Activated T-cell treated with anti-CD3 and anti-CD28 coated beads, Interleukin-2, amount 50 U/mL, for 1 hour (primary cell): Measurements from ENCODE around the gene FBXL17.

Experiments
- DNase-seq: peaks from one replicate; pipeline ENCODE4 v3.0.0-alpha.2; 2020

FBXL17 gene

GRCh38 chr5:108079753-108080152 is 302.1 kb downstream of the FBXL17 start:
- no peak for DNase-seq

GRCh38 chr5:108078882-108079281 is 303.0 kb downstream of the FBXL17 start:
- DNase-seq = no peak

- no peak for DNase-seq
Observed at GRCh38 chr5:108078345-108078744, 303.6 kb downstream of the FBXL17 start.

DNA sequence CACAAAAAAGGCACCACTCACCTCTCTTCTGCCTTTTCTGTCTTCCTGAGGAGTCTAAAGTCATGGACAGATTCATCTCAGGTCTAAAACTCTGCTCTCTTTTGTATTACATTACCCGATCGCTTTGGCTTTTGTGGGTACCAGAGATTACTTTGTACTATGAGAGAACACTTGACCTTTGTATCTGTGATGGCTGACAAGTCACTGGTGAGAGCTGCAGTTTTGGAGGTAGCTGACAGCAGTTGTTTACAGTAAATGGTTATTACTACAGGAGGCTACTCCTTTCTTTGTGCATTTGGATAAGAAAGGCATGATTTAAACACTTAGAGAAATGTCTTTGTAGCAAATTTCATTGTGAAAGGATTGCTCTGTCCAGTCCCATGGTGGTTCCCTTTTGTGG is 307.3 kb downstream of the FBXL17 start:
- DNase-seq = no peak

- DNase-seq = no peak
Observed at GRCh38 chr5:108064302-108064701, 317.6 kb downstream of the FBXL17 start.

- DNase-seq = no peak
Observed at GRCh38 chr5:108061941-108062340, 320.0 kb downstream of the FBXL17 start.

DNA sequence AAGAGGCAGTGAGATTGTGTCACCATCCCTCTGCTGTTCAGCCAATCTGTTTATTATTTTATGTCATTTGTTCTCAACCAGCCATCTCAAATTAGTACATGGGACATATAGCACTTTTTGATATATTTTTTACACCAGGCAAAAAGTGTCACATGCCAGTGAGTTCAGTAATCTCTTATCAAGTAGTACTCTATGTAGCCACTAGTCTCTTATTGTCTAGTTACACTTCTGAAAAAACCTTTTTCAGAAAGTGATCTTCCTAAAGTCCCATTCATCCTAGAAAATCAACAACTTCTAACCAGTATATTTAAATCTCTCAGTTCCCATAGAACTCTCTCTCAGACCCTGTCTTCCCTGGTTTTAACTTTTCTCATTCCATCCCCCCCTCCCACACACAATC is 321.6 kb downstream of the FBXL17 start:
- no peak for DNase-seq

GRCh38 chr5:108059334-108059733 is 322.6 kb downstream of the FBXL17 start:
- DNase-seq = no peak

GRCh38 chr5:108054349-108054748 is 327.5 kb downstream of the FBXL17 start:
- no peak for DNase-seq

- no peak for DNase-seq
Observed at GRCh38 chr5:108046955-108047670, 334.8 kb downstream of the FBXL17 start.

- no peak for DNase-seq
Observed at GRCh38 chr5:108036482-108036881, 345.4 kb downstream of the FBXL17 start.

- DNase-seq = no peak
Observed at GRCh38 chr5:108028883-108029282, 353.0 kb downstream of the FBXL17 start.

DNA sequence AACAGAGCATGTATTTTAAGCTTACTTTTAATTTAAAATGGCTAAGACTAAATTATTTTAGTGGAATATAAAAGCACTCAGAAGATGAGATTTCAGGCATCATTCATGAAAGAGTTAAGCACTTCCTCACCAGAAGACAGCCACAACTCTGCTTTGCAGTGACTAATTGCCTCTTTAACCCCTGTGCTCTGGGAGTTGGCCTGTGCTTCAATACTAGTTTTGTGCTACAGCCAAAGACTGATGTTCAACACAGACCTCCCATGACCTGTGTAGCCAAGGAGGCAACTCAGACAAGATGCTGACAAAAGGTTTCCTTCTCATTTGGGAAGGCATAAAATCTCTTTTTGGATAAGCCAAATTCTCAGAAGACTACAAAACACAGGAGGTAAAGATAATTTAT is 353.5 kb downstream of the FBXL17 start:
- no peak for DNase-seq

- no peak for DNase-seq
Observed at GRCh38 chr5:108025957-108026356, 355.9 kb downstream of the FBXL17 start.

DNA sequence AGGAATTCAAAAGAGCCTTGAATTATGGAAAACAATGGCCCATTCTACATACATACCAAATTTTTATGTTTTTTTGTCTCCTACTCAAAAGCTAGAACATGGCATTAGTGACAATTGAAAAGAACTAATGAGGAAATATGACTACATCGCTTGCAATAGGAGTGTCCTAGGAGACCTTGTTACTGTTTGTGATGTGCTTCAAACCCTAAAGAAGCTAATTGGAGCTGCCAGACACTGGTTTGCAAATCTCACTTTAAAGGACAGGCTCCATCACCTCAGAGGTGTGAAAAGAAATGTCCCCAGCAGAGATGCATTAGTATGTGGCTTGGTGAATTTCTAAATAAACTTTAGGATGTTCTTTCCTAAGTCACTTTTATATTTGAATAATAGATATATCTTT is 356.9 kb downstream of the FBXL17 start:
- DNase-seq = no peak

DNA sequence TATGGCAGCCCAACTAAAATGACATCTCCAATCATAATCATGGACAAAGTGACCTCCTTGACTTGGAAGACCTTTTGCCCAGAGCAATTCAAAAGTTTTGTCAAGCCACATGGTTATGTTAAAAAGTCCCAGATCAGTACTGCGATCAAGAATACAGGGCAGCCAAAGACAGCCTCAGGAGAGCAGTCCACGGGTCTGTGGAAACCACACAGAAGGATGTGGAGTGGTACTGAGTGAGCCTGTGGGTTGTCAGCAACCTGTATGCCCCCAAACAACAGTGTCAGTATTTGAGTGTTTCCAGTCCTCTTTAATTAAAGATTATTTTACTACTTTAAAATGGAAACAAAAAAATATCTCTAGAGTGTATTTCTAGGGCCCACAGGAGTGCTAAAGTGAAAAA is 365.8 kb downstream of the FBXL17 start:
- no peak for DNase-seq

GRCh38 chr5:108006791-108007190 is 375.1 kb downstream of the FBXL17 start:
- no peak for DNase-seq

- no peak for DNase-seq
Observed at GRCh38 chr5:108003178-108003577, 378.7 kb downstream of the FBXL17 start.

GRCh38 chr5:108001222-108001621 is 380.7 kb downstream of the FBXL17 start:
- DNase-seq = no peak

GRCh38 chr5:107997338-107997980 is 384.4 kb downstream of the FBXL17 start:
- no peak for DNase-seq

GRCh38 chr5:107993341-107993740 is 388.6 kb downstream of the FBXL17 start:
- DNase-seq = no peak

- no peak for DNase-seq
Observed at GRCh38 chr5:107990881-107991810, 390.8 kb downstream of the FBXL17 start.

DNA sequence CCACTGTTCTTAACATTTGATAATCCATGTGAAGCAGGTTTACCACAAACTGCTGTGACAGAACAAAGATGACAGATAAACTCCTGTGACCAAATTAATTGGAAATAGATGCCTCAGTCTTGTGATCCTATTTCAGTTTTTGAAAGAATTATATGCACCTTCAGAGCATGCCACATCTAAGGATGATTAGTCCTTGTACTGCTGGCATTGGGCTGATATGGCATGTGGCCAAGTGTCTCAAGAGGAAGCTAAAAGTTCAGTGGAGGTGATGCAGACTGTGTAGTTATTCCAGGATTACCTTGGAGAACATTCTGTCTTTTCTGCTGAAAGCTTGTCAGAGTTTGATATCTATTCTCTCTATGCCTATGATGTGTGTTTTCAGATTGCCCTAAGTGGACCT is 396.8 kb downstream of the FBXL17 start:
- no peak for DNase-seq
